Adrenal gland (tissue), 12 donors: ENCODE data around the gene PCED1B. TPM values are rescaled to one million over a fixed set of nuclear protein-coding genes. Genes with fewer than 3 reads are reported as not detected.

Experiments
- DNase-seq, 7 donors: peaks; one replicate each; pipeline ENCODE4 v3.0.0-alpha.2; 2019 to 2020
- H3K27ac ChIP-seq, 5 donors: fragments of 200-600 bp; sonication (generic) in 4 of 5; 1 replicate in 3 of 5; 2 replicates in 2 of 5; pipeline versions ENCODE4 v1.5.1 to v1.8.0; 2016 to 2020; ENCODE audit warnings: mild to moderate bottlenecking in 1 of 5
- H3K27me3 ChIP-seq: fragments of 200-600 bp; 2 replicates; pipeline ENCODE4 v1.8.0; 2021
- H3K36me3 ChIP-seq, 2 donors: fragments of 200-600 bp; replicated peaks in 1 of 2; 1 replicate in 1 of 2; 2 replicates in 1 of 2; pipeline versions ENCODE4 v1.5.1 to v1.8.0; 2018 to 2022
- H3K4me1 ChIP-seq, 2 donors: fragments of 200-600 bp; replicated peaks in 1 of 2; 1 replicate in 1 of 2; 2 replicates in 1 of 2; pipeline versions ENCODE4 v1.5.1 to v1.8.0; 2018 to 2021
- H3K4me3 ChIP-seq, 4 donors: fragments of 200-600 bp; sonication (generic) in 3 of 4; one replicate each; pipeline ENCODE4 v1.5.1; 2016 to 2018
- H3K9me3 ChIP-seq, 3 donors: fragments of 200-600 bp; sonication (generic) in 1 of 3; replicated peaks in 1 of 3; 1 replicate in 2 of 3; 2 replicates in 1 of 3; pipeline versions ENCODE4 v1.5.1 to v1.8.0; 2016 to 2021
- POLR2A ChIP-seq, 2 donors: fragments of 450-650 bp; IDR thresholded peaks; one replicate each; pipeline ENCODE4 v1.6.1; 2017; ENCODE audit warnings: antibody characterized with exemption in 2 of 2, mild to moderate bottlenecking in 2 of 2, moderate library complexity in 1 of 2
- WGBS, 4 donors: extraction: QIAGEN DNeasy Blood & Tissue Kit in 2 of 4; methylation state at CpG; one replicate each; pipeline versions ENCODE4 v1.1.5 to v1.1.7; 2013 to 2017; 5-methylcytosine and 5-hydroxymethylcytosine counted together
- intact Hi-C, 2 donors: fragments of 100-400 bp; cut with DNase I; formaldehyde crosslinking; loops; one replicate each; pipeline versions ENCODE4 v1.14.1 to v1.15.0; 2022 to 2023
- polyA plus RNA-seq, 3 donors: library from polyadenylated mRNA; stranded (reverse); fragments of 200-250 nt in 2 of 3; fragments of 350-450 nt in 1 of 3; fragmentation: Illumina TruSeq in 1 of 3; extraction: RNeasy Lipid Tissue Mini Kit (QIAGEN cat#74804) in 1 of 3; gene quantifications; one replicate each; pipeline ENCODE4 v1.2.3, GENCODE V29; 2013 to 2014
- total RNA-seq, 9 donors: library from RNA; depleted of rRNA in 4 of 9; stranded (reverse); fragments of >200 nt in 4 of 9; fragments of 120-200 nt in 1 of 9; fragmentation: NEBNext Ultra II Directional in 1 of 9; extraction: Animal tissue kit (Norgen Biotek cat#: 25700) in 1 of 9; gene quantifications; one replicate each; pipeline versions ENCODE4 v1.1.0 to v1.2.4, GENCODE V29; 2013 to 2023
- TF ChIP-seq, protein P1 (sequence below), 6 experiments: fragments of 450-650 bp in 4 of 6; fragments of 200-600 bp in 2 of 6; sonication (generic) in 1 of 6; IDR thresholded peaks; 1 replicate in 5 of 6; 2 replicates in 1 of 6; pipeline versions ENCODE4 v1.5.1 to v1.8.0; 2016 to 2021; ENCODE audit warnings: antibody characterized with exemption in 6 of 6, mild to moderate bottlenecking in 2 of 6, moderate library complexity in 1 of 6
- donor health status: healthy with polysubstance abuse.
- donor health status: Bipolar disorder and iron deficiency.
- donor health status: DM: yes; HTN: yes; CAD: no.
- donor health status: DM: no; HTN: no; CAD: no.
- donor health status: DM: no; HTN: no; CAD: no.
- donor health status: DM: yes; HTN: yes; CAD: no.

The PCED1B gene
- total and polyA plus RNA-seq, 12 donors = 8.0 to 110 (median 39.9) TPM

DNA sequence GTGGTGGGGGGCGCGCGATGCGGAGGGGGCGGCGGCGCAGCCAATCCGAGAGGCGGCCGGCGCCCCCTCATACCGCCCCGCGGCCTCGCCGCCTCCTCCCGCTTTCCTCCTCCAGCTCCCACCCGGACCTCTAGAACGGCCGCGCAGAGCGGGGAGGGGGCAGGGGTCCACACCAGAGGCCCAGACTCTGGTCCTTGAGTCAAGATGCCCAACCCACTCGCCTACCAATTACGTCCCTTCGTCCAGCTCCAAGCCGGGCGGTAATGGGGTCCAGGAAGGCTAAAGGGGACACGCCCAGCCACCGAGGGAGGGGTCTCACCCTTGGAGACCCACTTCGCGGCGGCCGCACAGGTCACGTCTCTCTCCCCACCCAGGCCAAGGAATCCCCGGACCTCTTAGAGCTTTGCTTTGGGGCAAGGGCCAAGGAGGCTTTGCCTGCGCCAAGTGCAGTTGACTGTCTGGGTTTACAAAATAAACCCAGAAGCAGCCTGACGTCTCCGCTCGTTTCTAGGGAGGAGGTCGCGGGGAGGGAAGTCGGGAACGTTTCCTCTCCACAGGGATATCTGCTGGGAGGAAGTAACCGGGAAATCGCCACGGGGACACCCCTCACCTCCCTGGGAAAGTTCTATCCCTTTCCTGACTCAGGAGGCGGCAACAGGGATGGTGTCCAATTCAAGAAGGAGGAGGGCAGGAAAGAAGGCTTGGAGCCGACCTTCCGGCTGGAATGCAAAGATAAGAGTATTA, 732 bp downstream of the PCED1B start:
- peak; percentile 63 to 82 (median 66) for DNase-seq
- Histone ChIP-seq H3K27me3 (no peaks in the 10 kb centered on the region), H3K9me3 (no peaks in the 10 kb centered on the region), H3K4me3 (peak overlapping the region; percentile 24 to 90 (median 50)), H3K36me3 (no peaks in the 10 kb centered on the region), H3K27ac (peak overlapping the region; percentile 68 to 93 (median 90)), H3K4me1 (peaks cover 6 to 48% of the 10 kb centered on the region in 2 donors)
- WGBS, 4 donors = 0 to 1% (median 0%) methylated on average over 6 to 49 of the region's 49 CpGs
- intact Hi-C loops = loop anchor here in 1 of 2 donors (5.0 to 10.0 kb wide), 3 partner anchors 43 to 227 kb away; no protein-coding TSS in a partner anchor
- TF ChIP-seq POLR2A (IDR thresholded peaks at IDR 0.05) = no peak

DNA sequence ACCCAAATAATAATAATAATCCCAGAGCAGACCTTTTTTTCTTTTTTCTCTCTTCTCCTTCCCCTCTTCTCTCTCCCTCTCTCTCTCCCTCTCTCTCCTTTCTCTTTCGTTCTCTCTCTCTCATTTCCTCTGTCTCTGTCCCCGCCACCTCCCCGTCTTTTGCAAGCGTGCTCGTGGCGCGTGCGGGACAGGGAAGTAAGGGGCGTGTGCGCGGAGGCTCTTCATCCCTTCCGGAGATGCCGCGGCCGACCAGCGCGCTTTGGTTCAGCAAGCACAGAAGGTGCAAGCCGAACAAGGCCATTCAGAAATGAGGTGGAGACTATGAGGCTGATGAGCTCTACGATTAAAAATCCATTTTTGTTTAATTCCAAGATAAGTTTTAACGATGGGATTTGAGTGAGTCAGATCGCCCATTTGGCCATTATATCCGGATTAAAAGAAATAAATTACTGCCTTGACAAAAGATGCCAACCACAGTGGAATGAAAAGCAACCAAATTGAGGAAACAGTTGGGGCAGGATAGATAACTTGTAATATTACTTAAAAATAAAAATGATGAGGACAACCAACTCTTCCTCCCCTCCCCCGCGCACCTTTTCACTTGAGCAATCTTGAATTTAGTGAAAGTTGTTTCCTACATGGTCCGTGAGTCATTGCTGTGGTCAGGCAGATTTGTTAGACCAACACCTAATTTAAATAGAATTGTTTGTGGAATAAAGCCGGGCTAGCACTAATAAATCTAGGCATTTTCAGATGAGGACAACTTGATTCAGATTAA, 1.5 kb downstream of the PCED1B start:
- intact Hi-C loops = loop anchor here in 1 of 2 donors (5.0 kb wide), 1 partner anchor 226 kb away; no protein-coding TSS in a partner anchor
- 5 to 10% (median 8%) methylated on average over 26 of the region's 26 CpGs for WGBS, 4 donors
- no peaks in the 10 kb centered on the region for H3K36me3 ChIP-seq
- DNase-seq = peak; percentile 65 to 82 (median 75)
- H3K27ac ChIP-seq = peak overlapping the region; percentile 68 to 93 (median 90)
- H3K9me3 ChIP-seq = no peaks in the 10 kb centered on the region
- no peaks in the 10 kb centered on the region for H3K27me3 ChIP-seq
- peaks cover 6 to 56% of the 10 kb centered on the region in 2 donors for H3K4me1 ChIP-seq
- TF ChIP-seq POLR2A (IDR thresholded peaks at IDR 0.05) = peak in 1 of 2 donors; percentile 59
- TF ChIP-seq, protein P1, sequence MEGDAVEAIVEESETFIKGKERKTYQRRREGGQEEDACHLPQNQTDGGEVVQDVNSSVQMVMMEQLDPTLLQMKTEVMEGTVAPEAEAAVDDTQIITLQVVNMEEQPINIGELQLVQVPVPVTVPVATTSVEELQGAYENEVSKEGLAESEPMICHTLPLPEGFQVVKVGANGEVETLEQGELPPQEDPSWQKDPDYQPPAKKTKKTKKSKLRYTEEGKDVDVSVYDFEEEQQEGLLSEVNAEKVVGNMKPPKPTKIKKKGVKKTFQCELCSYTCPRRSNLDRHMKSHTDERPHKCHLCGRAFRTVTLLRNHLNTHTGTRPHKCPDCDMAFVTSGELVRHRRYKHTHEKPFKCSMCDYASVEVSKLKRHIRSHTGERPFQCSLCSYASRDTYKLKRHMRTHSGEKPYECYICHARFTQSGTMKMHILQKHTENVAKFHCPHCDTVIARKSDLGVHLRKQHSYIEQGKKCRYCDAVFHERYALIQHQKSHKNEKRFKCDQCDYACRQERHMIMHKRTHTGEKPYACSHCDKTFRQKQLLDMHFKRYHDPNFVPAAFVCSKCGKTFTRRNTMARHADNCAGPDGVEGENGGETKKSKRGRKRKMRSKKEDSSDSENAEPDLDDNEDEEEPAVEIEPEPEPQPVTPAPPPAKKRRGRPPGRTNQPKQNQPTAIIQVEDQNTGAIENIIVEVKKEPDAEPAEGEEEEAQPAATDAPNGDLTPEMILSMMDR (IDR thresholded peaks at IDR 0.05) = no peak
- H3K4me3 ChIP-seq = peak overlapping the region; percentile 7 to 90 (median 41)

DNA sequence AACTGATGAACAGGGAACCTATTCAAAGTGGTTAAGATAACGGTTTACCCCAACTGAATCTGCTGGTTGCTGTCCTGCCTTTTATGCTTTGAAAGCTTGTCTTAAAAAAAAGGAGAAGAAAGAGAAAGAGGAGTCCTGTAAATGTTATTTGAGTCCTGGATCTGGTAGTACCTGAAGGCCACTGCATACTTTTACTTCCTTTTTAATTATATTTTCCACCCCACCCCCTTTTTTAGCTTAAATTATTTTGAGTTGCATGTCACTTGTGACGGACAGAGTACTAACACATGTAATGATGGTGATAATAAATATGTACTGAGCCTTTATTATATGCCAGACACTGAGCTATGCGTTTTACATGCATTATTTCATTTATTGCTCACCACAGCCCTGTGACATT, 2.9 kb downstream of the PCED1B start:
- Histone ChIP-seq H3K4me3 (no peak overlapping the region), H3K27me3 (no peaks in the 10 kb centered on the region), H3K4me1 (peaks cover 6 to 65% of the 10 kb centered on the region in 2 donors), H3K36me3 (no peaks in the 10 kb centered on the region), H3K9me3 (no peaks in the 10 kb centered on the region), H3K27ac (no peak overlapping the region)
- TF ChIP-seq, protein P1 (IDR thresholded peaks at IDR 0.05) = no peak
- no peak for TF ChIP-seq POLR2A (IDR thresholded peaks at IDR 0.05)
- intact Hi-C loops = loop anchor here in 1 of 2 donors (5.0 kb wide), 1 partner anchor 225 kb away; no protein-coding TSS in a partner anchor
- no peak for DNase-seq
- 88 to 93% (median 91%) methylated on average over 3 of the region's 3 CpGs for WGBS, 4 donors

DNA sequence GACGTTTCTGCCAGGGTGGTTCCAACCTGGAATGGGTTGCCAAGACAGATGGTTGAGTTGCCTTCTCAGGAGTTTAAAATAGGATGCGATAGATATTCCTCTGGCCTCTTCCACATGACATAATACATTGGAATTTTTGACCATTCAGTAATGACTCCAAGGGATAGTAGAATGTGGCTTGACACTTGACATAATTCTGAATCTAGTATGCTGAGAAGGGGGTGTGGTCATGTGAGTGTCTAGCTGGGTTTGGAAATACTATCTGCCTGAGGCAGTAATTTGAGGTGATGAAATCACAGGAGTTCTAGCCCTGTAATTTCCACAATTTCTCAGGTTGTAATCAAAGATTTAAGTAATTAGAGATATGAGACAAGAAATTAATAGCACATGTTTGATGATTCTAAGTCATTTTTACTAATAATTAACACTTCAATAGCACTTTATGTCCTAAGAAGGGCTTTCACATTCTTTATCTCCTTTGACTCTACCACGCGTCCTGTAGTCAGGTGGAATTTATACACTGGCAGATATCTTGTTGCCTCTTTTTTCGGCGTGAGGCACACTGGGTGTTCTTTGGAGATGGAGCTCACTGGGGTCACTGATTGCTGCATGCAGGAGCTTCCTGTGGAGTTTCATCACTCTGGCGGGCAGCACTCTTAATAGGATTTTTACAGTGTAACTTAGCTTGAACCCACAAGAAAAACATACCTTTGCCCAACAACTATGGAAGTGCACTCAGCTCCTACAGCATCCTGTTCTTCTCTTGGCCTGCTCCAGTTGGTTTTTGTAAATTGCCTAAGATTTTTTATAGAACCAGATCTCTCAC, 3.6 kb downstream of the PCED1B start:
- Histone ChIP-seq H3K27me3 (no peaks in the 10 kb centered on the region), H3K4me3 (no peak overlapping the region), H3K27ac (no peak overlapping the region), H3K4me1 (peaks cover 6 to 64% of the 10 kb centered on the region in 2 donors), H3K9me3 (no peaks in the 10 kb centered on the region), H3K36me3 (no peaks in the 10 kb centered on the region)
- no peak for TF ChIP-seq POLR2A (IDR thresholded peaks at IDR 0.05)
- TF ChIP-seq, protein P1 (IDR thresholded peaks at IDR 0.05) = no peak
- WGBS, 4 donors = 75 to 84% (median 78%) methylated on average over 7 of the region's 7 CpGs
- intact Hi-C loops = loop anchor here in 1 of 2 donors (5.0 kb wide), 1 partner anchor 224 kb away; no protein-coding TSS in a partner anchor
- DNase-seq = peak in 1 of 7 donors; percentile 31
